ENCODE data around the gene METAP1D.

DNA sequence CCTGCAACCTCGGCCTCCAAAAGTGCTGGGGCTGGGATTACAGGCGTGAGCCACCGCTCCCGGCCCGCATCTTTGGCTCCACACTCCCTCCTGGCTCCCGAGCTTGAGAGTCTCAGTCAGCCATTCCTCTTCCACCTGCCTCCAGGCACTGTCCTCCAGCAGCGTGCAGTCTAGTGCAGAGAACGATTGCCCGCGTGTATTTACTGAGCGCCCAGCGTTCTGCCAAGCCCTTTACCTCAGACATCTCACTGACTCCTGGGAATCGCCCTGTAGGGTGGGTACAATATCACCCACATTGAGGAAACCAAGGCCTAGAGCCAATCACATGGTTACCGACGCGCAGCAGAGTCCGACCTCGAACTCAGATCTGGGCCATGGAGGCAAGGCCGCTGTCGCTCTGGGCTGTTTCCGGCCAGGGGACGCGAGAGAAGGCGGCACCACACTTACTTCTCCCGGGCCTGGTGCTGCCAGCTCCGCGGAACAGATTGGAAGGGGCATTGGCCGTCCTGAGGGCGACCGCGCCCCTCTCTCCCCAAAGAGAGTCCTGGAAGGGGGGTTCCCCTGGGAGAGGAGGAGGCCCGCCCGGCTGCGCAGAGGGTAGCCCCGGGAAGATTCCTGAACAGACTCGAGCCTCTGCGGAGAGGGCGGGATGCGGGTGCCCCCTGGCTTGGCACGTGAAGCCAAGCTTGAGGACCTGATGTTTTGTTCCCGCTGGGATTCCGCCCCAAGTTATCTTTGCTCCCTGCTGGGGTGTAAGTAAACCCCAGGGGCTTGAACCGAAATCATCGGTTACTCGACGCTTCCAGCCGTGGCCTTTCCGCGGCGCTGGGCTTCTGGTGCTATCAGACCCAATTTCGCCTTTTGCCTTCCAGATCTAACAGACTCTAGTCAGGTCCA lies 108.2 kb downstream of the METAP1D start:
- TF ChIP-seq EZH2 (IDR thresholded peaks at IDR 0.05) = no peak
- no peak for TF ChIP-seq POLR2AphosphoS5 (IDR thresholded peaks at IDR 0.05; ENCODE audit: borderline replicate concordance, low read depth, low read length)

Measured in SK-N-MC (cell line).